H1 (cell line): ENCODE results near the gene JMJD7. TPM values are rescaled to one million over a fixed set of nuclear protein-coding genes. Genes with fewer than 3 reads are reported as not detected.

Source experiments
- CTCF ChIA-PET: fragments of 300-600 bp; sonication (Branson Sonifier 250); formaldehyde crosslinking; loops from one replicate; lab custom pipeline; 2021; ENCODE audit not compliant: partially characterized antibody; lab: Charles Lee
- POLR2A ChIA-PET: fragments of 300-600 bp; sonication (Branson Sonifier 250); formaldehyde crosslinking; loops from one replicate; lab custom pipeline; 2021; ENCODE audit warnings: inconsistent platforms; ENCODE audit not compliant: partially characterized antibody; lab: Charles Lee
- DNase-seq, 2 experiments: peaks; one replicate each; pipeline versions ENCODE4 v3.0.0 to v3.0.0-alpha.2; 2010 to 2022; ENCODE audit warnings: low spot score in 2 of 2, low read depth in 1 of 2, mixed read lengths in 1 of 2
- FAIRE-seq: peaks from 2 replicates; lab custom pipeline; 2011; peaks lifted over from hg19 to GRCh38; lab: Jason Lieb, UNC
- H2AFZ ChIP-seq: 2 replicates; pipeline ENCODE4 v1.8.1; 2012; ENCODE audit warnings: low read length, inconsistent platforms
- H2AK5ac ChIP-seq: 2 replicates; pipeline ENCODE4 v1.6.1; 2013; ENCODE audit warnings: low read depth, low read length
- H2BK120ac ChIP-seq: replicated peaks from 2 replicates; pipeline ENCODE3; 2013; ENCODE audit warnings: low read depth, low read length, inconsistent platforms
- H2BK12ac ChIP-seq: 2 replicates; pipeline ENCODE4 v1.6.1; 2013; ENCODE audit warnings: low read depth, low read length
- H2BK15ac ChIP-seq: 2 replicates; pipeline ENCODE4 v1.6.1; 2013; ENCODE audit warnings: low read length
- H2BK20ac ChIP-seq: 2 replicates; pipeline ENCODE4 v1.6.1; 2013; ENCODE audit warnings: low read length
- H2BK5ac ChIP-seq: 2 replicates; pipeline ENCODE4 v1.6.1; 2013; ENCODE audit warnings: low read depth, low read length
- H3K14ac ChIP-seq: 2 replicates; pipeline ENCODE4 v1.6.1; 2013; ENCODE audit warnings: inconsistent platforms; ENCODE audit not compliant: insufficient read length
- H3K18ac ChIP-seq: 2 replicates; pipeline ENCODE4 v1.6.1; 2013; ENCODE audit warnings: low read length; ENCODE audit errors: extremely low read depth
- H3K23ac ChIP-seq: 2 replicates; pipeline ENCODE4 v1.6.1; 2013; ENCODE audit warnings: inconsistent platforms; ENCODE audit not compliant: insufficient read length
- H3K23me2 ChIP-seq: 2 replicates; pipeline ENCODE4 v1.6.1; 2013; ENCODE audit warnings: low read depth, low read length
- H3K27ac ChIP-seq: 2 replicates; pipeline ENCODE4 v1.6.1; 2011; ENCODE audit warnings: low read depth, low read length, inconsistent platforms
- H3K27me3 ChIP-seq, 4 experiments: replicated peaks in 1 of 4; 1 replicate in 1 of 4; 2 replicates in 3 of 4; pipeline versions ENCODE4 v1.6.1 to v1.8.1; 2011 to 2013; ENCODE audit warnings: low read length in 3 of 4, mild to moderate bottlenecking in 3 of 4, inconsistent platforms in 2 of 4, mixed read lengths in 2 of 4, moderate library complexity in 1 of 4; ENCODE audit not compliant: control insufficient read depth in 3 of 4, insufficient read depth in 3 of 4; ENCODE audit errors: extremely low read depth in 1 of 4
- H3K36me3 ChIP-seq, 4 experiments: 2 replicates each; pipeline versions ENCODE4 v1.6.1 to v1.8.1; 2011 to 2013; ENCODE audit warnings: mild to moderate bottlenecking in 4 of 4, low read length in 3 of 4, moderate library complexity in 2 of 4, control low read depth in 1 of 4, inconsistent platforms in 1 of 4; ENCODE audit not compliant: insufficient read depth in 4 of 4, control insufficient read depth in 2 of 4
- H3K4ac ChIP-seq: replicated peaks from 2 replicates; pipeline ENCODE3; 2013; ENCODE audit warnings: low read length, low read depth, mixed read lengths, inconsistent platforms; ENCODE audit not compliant: insufficient read length
- H3K4me1 ChIP-seq, 4 experiments: replicated peaks in 1 of 4; 1 replicate in 1 of 4; 2 replicates in 3 of 4; pipeline versions ENCODE4 v1.6.1 to v1.8.1; 2011 to 2013; ENCODE audit warnings: low read length in 3 of 4, inconsistent platforms in 2 of 4, mixed read lengths in 1 of 4; ENCODE audit not compliant: insufficient read depth in 4 of 4, control insufficient read depth in 3 of 4
- H3K4me2 ChIP-seq, 2 experiments: 2 replicates each; pipeline versions ENCODE4 v1.6.1 to v1.8.1; 2011 to 2013; ENCODE audit warnings: low read depth in 2 of 2, low read length in 2 of 2, control low read depth in 1 of 2, inconsistent platforms in 1 of 2, mild to moderate bottlenecking in 1 of 2; ENCODE audit not compliant: insufficient read depth in 1 of 2
- H3K4me3 ChIP-seq, 4 experiments: fragments of 200-600, 300-600 bp in 1 of 4; sonication (generic), shearing (Covaris generic), sonication (Bioruptor Twin) in 1 of 4; 2 replicates each; pipeline versions ENCODE4 v1.5.1 to v1.8.1; 2011 to 2016; ENCODE audit warnings: low read length in 4 of 4, low read depth in 3 of 4, control low read depth in 2 of 4, inconsistent platforms in 2 of 4, mild to moderate bottlenecking in 2 of 4, mixed read lengths in 1 of 4, moderate library complexity in 1 of 4; ENCODE audit not compliant: insufficient read depth in 2 of 4; ENCODE audit errors: extremely low read depth in 1 of 4
- H3K56ac ChIP-seq: replicated peaks from 2 replicates; pipeline ENCODE3; 2013; ENCODE audit warnings: low read depth, mild to moderate bottlenecking, mixed read lengths, low read length, inconsistent platforms; ENCODE audit not compliant: insufficient read length
- H3K79me1 ChIP-seq: 2 replicates; pipeline ENCODE4 v1.6.1; 2013; ENCODE audit warnings: low read depth, low read length, control low read depth
- H3K79me2 ChIP-seq, 2 experiments: 2 replicates each; pipeline versions ENCODE4 v1.6.1 to v1.8.1; 2012 to 2013; ENCODE audit warnings: low read length in 2 of 2, mild to moderate bottlenecking in 2 of 2, inconsistent platforms in 1 of 2; ENCODE audit not compliant: insufficient read depth in 2 of 2, control insufficient read depth in 1 of 2
- H3K9ac ChIP-seq, 4 experiments: replicated peaks in 1 of 4; 1 replicate in 1 of 4; 2 replicates in 3 of 4; pipeline versions ENCODE4 v1.6.1 to v1.8.1; 2011 to 2013; ENCODE audit warnings: low read depth in 3 of 4, low read length in 3 of 4, control low read depth in 2 of 4, mild to moderate bottlenecking in 2 of 4, moderate library complexity in 2 of 4, inconsistent platforms in 1 of 4; ENCODE audit errors: extremely low read depth in 1 of 4
- H3K9me3 ChIP-seq, 2 experiments: 2 replicates each; pipeline versions ENCODE4 v1.6.1 to v1.8.1; 2012 to 2013; ENCODE audit warnings: mild to moderate bottlenecking in 2 of 2, moderate library complexity in 2 of 2, control low read depth in 1 of 2, inconsistent platforms in 1 of 2, low read depth in 1 of 2, low read length in 1 of 2, mixed read lengths in 1 of 2; ENCODE audit not compliant: insufficient read depth in 2 of 2
- H4K20me1 ChIP-seq, 2 experiments: replicated peaks in 1 of 2; 2 replicates each; pipeline versions ENCODE3 to v1.8.1; 2011 to 2013; ENCODE audit warnings: inconsistent platforms in 2 of 2, low read length in 2 of 2, mild to moderate bottlenecking in 1 of 2; ENCODE audit not compliant: insufficient read depth in 2 of 2, control insufficient read depth in 1 of 2
- H4K5ac ChIP-seq: 2 replicates; pipeline ENCODE4 v1.6.1; 2013; ENCODE audit warnings: low read length, low read depth, mixed read lengths, inconsistent platforms; ENCODE audit not compliant: insufficient read length
- H4K8ac ChIP-seq: 2 replicates; pipeline ENCODE4 v1.8.0; 2013; ENCODE audit warnings: mild to moderate bottlenecking, moderate library complexity, low read length, inconsistent platforms; ENCODE audit not compliant: insufficient read depth; ENCODE audit errors: extremely low read depth
- H4K91ac ChIP-seq: replicated peaks from 2 replicates; pipeline ENCODE3; 2013; ENCODE audit warnings: low read length, mixed read lengths, inconsistent platforms; ENCODE audit not compliant: insufficient read length
- CHD2 ChIP-seq: IDR thresholded peaks from 2 replicates; pipeline ENCODE4 v1.6.1; 2012; ENCODE audit warnings: low read length, improper control_type of control experiment
- GABPA ChIP-seq: IDR thresholded peaks from 2 replicates; pipeline ENCODE4 v1.6.1; 2011; ENCODE audit warnings: mild to moderate bottlenecking, low read length, moderate library complexity, borderline replicate concordance; ENCODE audit not compliant: insufficient read depth
- KDM1A ChIP-seq: fragments of 200-600, 300-600 bp; sonication (generic); IDR thresholded peaks from 2 replicates; pipeline ENCODE4 v1.7.1; 2016; ENCODE audit warnings: mild to moderate bottlenecking, low read length, borderline replicate concordance
- NANOG ChIP-seq: IDR thresholded peaks from 2 replicates; pipeline ENCODE4 v1.6.1; 2011; ENCODE audit warnings: low read length, low read depth, mild to moderate bottlenecking, inconsistent platforms; ENCODE audit not compliant: insufficient read depth, poor library complexity, severe bottlenecking
- POLR2AphosphoS5 ChIP-seq: IDR thresholded peaks from 2 replicates; pipeline ENCODE4 v1.6.1; 2011; ENCODE audit warnings: low read depth, low read length
- WGBS, 2 experiments: shearing (Covaris generic) in 1 of 2; methylation state at CpG; one replicate each; pipeline versions ENCODE4 v1.1.6 to v1.1.7; 2013 to 2015; ENCODE audit warnings: low lambda C conversion rate in 2 of 2, mixed read lengths in 2 of 2, inconsistent platforms in 1 of 2, low coverage in 1 of 2, missing lambda C conversion rate in 1 of 2; ENCODE audit not compliant: insufficient replicate concordance in 2 of 2, insufficient coverage in 1 of 2, insufficient read length in 1 of 2; ENCODE audit errors: extremely low coverage in 1 of 2, missing lambda C conversion rate in 1 of 2; 5-methylcytosine and 5-hydroxymethylcytosine counted together
- polyA plus RNA-seq, 7 experiments: library from polyadenylated mRNA; depleted of rRNA in 3 of 7; stranded (reverse) in 5 of 7; unstranded in 2 of 7; fragments of >200 nt in 5 of 7; fragments of 200-250 nt in 2 of 7; gene quantifications; 1 replicate in 5 of 7; 2 replicates in 1 of 7; 4 replicates in 1 of 7; pipeline versions ENCODE4 v1.2.1 to v1.2.3, GENCODE V29; 2011 to 2013; ENCODE audit warnings: missing spikeins in 2 of 7, mixed read lengths in 2 of 7
- total RNA-seq: library from RNA; stranded (reverse); fragmentation: NEBNext Ultra II Directional; extraction: Animal tissue kit (Norgen Biotek cat#: 25700); gene quantifications from 2 replicates; pipeline ENCODE4 v1.2.1, GENCODE V29; 2021

JMJD7 gene
- total and polyA plus RNA-seq, 2 of the 8 experiments (the other 6 are each of a cell fraction or from before 2014, with no cell fraction given) = 15.0 to 20.0 TPM

DNA sequence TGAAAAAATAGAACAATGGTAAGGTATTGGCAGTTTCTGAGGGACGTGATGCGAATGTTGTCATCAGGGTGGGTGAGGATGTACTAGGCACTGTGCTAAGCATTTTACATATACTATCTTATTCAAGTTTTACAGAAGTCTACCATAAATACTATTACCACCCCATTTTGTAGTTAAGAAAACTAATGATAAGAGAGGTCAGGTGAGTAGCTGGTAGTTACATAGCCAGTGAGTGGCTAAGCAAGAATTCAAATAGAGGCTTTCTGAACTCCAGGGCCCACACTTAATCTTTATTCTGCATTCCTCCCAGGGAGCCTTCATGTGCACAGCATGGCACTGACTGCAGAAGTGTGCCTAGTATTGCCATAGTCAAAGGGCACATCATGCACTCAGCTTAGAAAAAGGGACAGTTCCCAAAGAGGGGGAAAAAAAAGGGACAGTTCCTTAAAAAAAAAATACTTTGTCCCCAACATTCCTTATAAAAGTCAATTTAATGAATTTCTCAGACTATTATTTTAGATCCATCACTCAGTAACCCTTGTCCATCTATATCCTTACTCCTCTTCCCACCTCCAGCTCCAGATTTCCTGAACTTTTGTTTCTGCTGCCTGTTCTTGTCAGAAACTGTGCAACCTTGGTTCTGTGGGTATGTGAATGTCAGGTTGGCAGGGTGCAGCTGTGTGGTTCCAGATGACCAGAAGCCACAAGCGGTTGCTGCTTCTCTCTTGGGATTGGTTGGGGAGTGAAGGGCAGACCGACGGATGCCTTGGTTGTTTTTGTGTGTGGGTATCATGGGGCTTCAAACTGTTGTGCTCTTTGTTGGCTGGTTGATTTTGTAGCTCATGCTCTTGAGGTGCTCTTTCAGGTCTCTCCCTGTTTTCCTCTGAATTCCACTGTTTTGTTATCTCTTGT lies 45.3 kb upstream of the JMJD7 start:
- Histone ChIP-seq H3K79me1 (no peaks in the 10 kb centered on the region; the same call in 1 of the 2 replicates), H3K14ac (no peak overlapping the region), H2BK12ac (no peak overlapping the region), H3K9ac (no peak overlapping the region)
- 86% methylated on average over 5 of the region's 5 CpGs; no CpG with 5 or more reads in 1 of the 2 experiments for WGBS, 2 experiments
- TF ChIP-seq NANOG = peak; percentile 39
- TF ChIP-seq POLR2AphosphoS5 = no peak
- no peak for TF ChIP-seq CHD2
- TF ChIP-seq KDM1A = no peak
- no peak for TF ChIP-seq GABPA
- TF ChIP-seq, all 59 proteins: peak for 1
- Histone ChIP-seq H3K56ac (no peak overlapping the region), H3K79me2 (peaks cover 0 to 10% of the 10 kb centered on the region in 2 experiments; a peak in 1 of 4 replicates), H2BK15ac (no peak overlapping the region), H2BK5ac (no peak overlapping the region), H4K8ac (no peak overlapping the region), H3K27ac (no peak overlapping the region), H3K4me1 (peaks cover 2 to 13% (median 4%) of the 10 kb centered on the region in 4 experiments; a peak in 4 of 7 replicates), H3K9me3 (no peaks in the 10 kb centered on the region), H3K4me3 (no peak overlapping the region), H3K4ac (no peak overlapping the region), H4K20me1 (no peaks in the 10 kb centered on the region), H4K5ac (no peak overlapping the region), H3K18ac (no peak overlapping the region), H3K27me3 (no peaks in the 10 kb centered on the region), H3K4me2 (no peak overlapping the region), H2BK20ac (no peak overlapping the region; the same call in 1 of the 2 replicates), H2BK120ac (no peak overlapping the region), H2AFZ (no peak overlapping the region), H3K36me3 (no peaks in the 10 kb centered on the region), H2AK5ac (no peak overlapping the region), H3K23me2 (no peaks in the 10 kb centered on the region), H3K23ac (no peak overlapping the region), H4K91ac (no peak overlapping the region)
- ChIA-PET CTCF (interaction anchor here (1.1 to 3.5 kb wide), 7 partner anchors 9 to 122 kb away, joined by 3 to 32 read pairs (median 3); partner anchors contain the start of gene MAPKBP1), POLR2A (interaction anchor here (0.9 to 2.9 kb wide), 2 partner anchors 8 to 38 kb away, joined by 3 to 14 read pairs; partner anchors contain the start of gene MAPKBP1)
- DNase-seq (no peak), FAIRE-seq (no peak)
